RPMI7951 (cell line): ENCODE data around the gene DIPK1C. TPM values are rescaled to one million over a fixed set of nuclear protein-coding genes. Genes with fewer than 3 reads are reported as not detected.

ENCODE experiments used
- DNase-seq: peaks from one replicate; pipeline ENCODE4 v3.0.0-alpha.2; 2012; ENCODE audit warnings: low read depth
- total RNA-seq: library from RNA; depleted of rRNA; stranded (reverse); fragments of >200 nt; shearing (Covaris generic); gene quantifications from 2 replicates; pipeline ENCODE4 v1.2.3, GENCODE V29; 2014

Gene DIPK1C
- total RNA-seq, 1 experiment from 2014 or later, result not detected

DNA sequence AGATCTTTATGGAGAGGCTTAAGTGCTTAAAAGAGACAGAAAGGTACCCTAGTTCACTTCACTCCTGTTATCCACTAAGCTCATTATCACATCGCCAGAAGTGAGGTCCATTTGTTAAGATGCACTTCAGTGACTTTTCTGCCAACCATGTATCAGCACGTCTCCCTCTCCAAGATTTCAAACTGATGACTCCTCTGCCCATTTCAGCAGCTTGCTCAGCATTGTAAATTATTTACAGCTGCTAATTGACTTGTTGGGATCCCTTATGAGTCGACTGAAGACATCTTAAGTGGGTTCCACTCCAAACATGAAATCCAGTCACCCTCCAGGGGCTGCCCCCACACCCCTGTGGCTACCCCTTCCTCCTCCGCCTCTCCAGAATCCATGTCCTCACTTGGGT lies 37.3 kb downstream of the DIPK1C start:
- no peak for DNase-seq

DNA sequence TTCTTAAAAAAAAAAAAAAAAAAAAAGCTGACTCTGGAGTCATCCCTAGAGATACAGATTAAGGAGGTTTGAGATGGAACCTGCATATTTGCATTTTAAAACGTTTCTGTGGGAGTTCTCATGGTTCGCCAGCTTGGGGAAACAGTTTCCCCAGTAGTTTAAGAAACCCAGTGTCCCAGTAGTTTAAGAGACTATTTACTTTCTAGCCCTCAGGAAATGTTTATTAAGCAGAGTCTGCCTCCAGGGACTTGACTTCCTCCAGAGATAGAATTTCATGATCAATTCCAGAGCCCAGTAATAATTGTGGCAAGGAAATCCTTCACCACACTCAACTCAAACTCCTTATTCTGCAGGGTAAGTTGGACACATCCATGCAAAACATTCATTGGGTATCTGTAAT lies 39.1 kb downstream of the DIPK1C start:
- DNase-seq, result no peak

DNA sequence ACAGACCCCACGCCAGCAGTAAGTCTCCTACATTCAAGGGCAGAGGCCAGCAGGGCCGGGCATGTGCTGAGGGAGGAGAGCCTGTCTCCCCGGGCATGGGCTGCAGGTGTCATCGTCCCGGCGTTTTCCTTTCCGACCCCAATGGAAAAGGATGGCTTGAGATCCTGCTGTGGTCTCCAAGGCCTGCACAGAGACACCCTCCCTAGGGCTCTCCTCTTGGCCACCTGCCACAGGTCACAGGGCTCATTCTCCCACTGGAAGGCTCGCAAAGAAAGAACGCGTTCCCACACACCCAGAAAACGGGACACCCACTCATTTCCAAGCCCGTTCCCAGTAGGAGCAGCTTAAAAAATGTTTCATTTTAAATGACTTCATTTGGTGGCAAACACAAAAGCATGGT lies 41.0 kb downstream of the DIPK1C start:
- DNase-seq, result no peak

DNA sequence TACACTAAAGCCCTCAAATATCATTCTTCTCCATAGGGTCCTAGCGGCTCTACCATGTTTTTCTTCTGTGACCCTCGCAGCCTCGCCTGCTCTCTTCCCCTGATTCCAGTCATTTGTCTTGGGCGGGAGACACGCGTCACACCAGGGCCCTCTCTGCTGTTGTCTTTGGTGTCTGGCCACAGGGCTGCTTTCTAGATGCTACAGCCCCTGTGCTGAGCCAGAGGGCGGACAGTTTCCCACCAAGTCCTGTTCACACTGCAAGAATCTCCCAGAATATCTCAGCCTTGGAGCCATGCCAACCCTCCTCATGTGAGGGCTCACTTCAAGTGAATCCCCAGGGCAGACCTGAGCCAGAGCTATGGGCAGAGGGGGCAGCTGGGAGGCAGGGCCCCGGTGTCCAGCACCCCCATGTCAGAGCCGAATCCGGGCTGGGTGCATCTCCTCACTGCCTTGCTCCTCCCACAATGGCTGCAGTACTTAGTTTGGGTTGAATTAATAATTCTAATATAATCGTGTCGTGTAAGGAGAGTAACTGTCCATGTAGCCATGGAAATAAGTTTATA lies 42.1 kb downstream of the DIPK1C start:
- no peak for DNase-seq

- DNase-seq, result no peak
Observed at GRCh38 chr18:74413836-74414235, 43.3 kb downstream of the DIPK1C start.

DNA sequence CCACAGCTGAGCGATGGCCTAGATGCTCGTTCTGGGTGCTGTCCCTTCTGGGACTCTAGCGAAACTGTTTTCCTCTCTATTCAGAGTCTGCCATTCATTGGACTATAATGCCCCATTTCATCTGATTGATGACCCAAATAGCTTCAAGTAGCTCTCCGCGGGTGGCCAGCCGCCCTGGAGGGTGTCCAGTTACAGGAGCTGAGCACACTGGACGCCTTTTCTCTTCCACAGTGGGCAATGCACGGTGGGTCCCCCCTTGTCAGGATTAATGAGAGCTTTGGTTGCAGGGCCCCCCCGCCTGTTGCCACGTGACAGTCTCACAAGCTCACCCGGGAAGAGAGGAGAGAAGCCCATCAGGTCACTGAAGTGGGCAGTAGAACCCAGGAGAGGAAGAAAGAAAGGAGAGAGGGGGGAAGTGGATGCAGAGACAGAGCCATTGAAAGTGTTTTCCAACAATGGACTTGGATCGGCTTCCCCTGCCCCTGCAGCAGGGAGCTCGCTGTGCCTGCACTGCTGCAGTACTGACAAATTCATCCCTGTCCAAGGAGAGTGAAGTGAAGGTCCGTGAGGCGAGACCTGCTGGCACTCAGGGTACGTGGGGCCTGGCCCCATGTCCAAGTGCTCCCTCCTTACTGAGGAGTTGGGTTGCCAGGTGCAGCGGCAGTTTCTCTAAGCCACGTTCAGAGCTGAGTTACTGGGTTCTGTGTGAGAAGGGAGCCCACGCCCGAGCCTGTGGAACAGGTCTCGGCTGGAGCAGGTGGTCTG lies 44.8 kb downstream of the DIPK1C start:
- no peak for DNase-seq

DNA sequence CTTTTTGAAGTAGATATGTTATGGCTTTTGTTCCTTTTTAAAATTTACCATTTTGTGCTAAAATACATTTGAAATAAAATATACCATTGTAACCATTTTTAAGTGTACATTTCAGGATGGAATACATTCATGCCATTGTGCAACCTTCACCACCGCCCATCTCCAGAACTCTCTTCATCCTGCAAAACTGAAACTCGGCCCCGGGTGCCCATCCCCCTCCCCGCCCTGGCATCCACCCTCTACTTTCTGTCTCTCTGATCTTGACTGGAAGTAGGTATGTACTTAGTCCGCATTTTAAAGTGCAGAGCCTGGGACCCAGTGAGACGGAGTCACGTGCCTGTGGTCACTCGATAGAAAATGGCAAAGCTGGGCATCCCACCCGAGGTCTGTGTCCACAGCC lies 45.6 kb downstream of the DIPK1C start:
- no peak for DNase-seq

DNA sequence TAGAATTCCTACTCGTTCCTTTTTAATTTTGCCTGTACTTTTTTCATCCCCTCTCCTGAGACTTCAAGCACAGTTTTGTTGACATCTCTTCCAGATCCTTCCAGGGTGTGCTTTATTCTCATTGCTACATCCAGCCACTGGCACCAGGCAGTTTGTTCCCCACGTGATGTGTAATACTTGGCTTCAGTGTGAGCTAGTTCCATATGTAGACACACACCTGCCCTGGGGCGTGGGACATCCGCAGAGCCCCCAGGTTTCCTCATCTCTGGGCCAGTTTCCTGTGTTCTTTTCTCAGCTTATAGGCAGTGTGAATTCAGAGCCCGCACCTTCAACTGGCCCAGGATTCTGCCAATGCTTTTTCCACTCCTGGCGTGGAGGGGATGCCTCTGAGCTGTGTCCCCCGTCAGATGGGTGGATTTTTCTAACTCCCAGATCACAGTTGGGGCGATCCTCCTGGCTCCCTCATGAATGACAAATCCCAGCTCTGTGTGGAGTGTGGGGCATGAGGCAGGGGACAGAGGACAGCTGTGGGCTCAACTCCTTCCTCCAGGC lies 46.6 kb downstream of the DIPK1C start:
- no peak for DNase-seq

- no peak for DNase-seq
Observed at GRCh38 chr18:74407888-74408287, 49.2 kb downstream of the DIPK1C start.

- DNase-seq, result no peak
Observed at GRCh38 chr18:74402806-74403433, 54.2 kb downstream of the DIPK1C start.

DNA sequence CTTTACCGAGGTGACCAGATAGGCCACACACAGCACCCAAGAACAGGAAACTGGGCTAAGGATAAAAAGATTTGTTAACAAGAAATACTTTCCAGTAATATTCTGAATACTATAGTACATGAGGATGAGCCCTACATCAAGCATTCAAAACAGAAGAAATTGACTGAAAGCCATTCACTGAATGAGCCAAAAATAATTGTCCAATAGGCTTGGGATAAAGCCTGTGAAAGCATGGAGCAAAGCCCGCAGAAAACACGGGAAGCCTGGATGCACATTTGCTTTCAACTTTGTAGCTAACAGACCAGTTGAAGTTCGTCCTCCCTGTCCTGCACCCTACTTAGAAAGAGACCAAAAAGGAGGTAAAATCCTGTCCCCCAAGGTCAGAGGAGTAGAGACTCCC lies 56.3 kb downstream of the DIPK1C start:
- no peak for DNase-seq

- no peak for DNase-seq
Observed at GRCh38 chr18:74399091-74399887, 57.8 kb downstream of the DIPK1C start.

GRCh38 chr18:74397572-74397971 lies 59.5 kb downstream of the DIPK1C start:
- no peak for DNase-seq

GRCh38 chr18:74396171-74397169 lies 60.6 kb downstream of the DIPK1C start:
- no peak for DNase-seq

DNA sequence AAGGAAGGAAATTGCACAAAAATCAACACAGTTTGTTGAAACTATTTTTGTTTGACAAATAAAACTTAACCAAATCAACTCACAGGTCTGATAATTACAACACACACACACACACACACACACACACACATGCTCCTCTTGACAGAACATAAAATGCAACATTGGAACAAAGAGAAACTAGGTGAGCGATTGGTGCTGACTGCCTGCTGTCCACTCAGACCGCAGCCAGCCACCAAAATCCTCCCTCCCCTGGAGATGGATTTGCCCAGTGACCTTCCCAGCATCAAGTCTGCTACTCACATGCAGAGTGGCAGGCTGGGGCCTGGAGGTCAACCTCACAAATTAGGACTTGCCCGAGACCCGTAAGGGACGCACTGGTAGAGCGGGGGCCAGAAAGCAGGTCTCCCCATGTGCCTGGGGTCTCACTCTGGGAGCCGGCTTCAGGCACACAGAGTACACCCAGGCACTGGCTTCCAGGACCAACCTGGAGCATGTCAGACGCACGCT lies 61.4 kb downstream of the DIPK1C start:
- DNase-seq, result no peak

DNA sequence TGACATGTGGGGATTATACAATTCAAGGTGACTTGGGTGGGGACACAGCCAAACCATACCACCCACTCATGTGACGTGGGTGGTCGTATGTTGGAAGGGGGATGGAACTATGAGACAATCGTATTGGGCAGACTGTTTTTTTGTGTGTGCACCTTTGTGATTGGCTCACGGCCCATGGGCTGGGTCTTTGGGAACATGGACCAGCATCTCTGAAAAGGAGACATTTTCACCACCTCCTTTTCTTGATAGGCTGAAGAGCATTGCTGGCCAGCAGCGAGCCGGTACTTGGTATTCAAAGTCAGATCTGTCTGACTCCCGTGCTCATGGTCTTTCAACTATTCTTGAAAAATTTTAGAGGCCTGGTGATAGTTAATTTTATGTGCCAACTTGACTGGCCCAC lies 62.1 kb downstream of the DIPK1C start:
- no peak for DNase-seq

- DNase-seq, result no peak
Observed at GRCh38 chr18:74392323-74392722, 64.8 kb downstream of the DIPK1C start.

DNA sequence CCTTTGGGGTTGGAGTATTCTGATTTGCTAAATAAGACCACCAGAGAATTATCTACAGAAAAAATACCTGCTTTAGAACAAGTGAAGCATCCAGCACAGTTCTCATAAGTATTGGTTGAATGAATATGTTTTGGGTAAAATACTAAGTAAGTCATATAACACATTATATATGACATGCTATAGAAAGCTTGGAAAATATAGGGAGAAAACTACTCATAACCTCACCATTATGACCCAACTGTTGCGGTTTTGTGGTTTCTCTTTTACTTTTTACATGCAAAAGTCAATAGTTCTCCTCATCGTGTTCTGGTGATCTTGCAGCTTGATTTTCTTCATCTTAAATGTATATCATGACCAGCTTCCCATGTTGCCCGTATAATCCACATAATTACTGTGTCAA lies 66.2 kb downstream of the DIPK1C start:
- no peak for DNase-seq

- no peak for DNase-seq
Observed at GRCh38 chr18:74389991-74390390, 67.1 kb downstream of the DIPK1C start.

DNA sequence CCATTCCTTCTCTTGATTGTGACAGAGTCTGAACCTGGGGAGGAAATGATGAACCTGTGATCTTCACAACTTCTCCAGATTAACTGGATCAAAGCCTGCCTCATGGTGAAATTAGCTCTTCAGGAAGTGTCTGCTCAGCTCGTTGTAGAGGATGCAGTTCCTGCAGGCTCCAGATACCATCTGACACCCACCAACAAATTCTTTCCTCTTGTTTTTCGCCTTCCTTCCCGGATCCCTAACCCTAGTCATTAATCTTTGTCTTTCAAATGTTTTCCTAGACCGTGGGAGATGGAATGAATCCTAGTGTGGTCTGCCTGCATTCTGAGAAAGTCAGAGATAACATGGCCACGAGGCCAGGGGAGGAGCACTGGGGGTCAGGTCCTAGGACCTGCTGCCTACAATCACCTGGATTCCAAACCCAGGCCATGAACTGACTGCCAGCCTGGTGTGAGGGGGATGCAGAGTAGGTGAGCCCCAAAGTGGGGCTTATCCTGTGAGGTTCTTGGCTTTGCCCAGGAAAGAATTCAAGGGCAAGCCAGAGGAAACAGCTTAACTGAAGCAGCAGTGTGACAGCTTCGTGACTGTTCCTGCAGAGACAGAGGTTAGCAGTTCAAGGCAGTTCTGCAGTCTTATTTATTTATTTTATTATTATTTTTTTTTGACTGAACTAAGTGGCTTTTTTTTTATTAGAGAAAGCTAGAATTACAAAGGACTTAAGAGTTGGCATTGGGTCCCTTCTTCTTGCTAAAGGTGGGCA lies 67.8 kb downstream of the DIPK1C start:
- no peak for DNase-seq
